HG03095 (cell line): ENCODE data around the gene EPM2A.
"Not testable (repeated sequence)": the region's sequence is repeated elsewhere in the genome, so short reads cannot be mapped to it uniquely, and the experiment has no call there.

Experiments used
- ATAC-seq: cut with Tn5 transposase; IDR thresholded peaks from one replicate; pipeline ENCODE4 v1.9.1; 2021; ENCODE audit warnings: moderate library complexity; ENCODE audit not compliant: unreplicated experiment

Gene EPM2A

DNA sequence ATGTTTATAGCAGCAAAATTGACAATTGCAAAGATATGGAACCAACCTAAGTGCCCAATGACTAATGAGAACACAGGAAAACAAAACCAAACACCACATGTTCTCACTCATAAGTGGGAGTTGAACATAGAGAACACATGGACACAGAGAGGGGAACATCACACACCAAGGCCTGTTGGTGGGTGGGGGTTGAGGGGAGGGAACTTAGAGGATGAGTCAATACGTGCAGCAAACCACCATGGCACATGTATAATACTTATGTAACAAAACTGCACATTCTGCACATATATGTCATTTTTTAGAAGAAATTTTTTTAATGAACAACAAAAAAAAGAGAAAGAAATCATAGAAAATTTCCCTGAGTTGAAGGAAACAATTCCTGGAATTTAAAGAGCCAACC, 3.9 kb downstream of the EPM2A start:
- ATAC-seq: no peak

- ATAC-seq: no peak
Observed at GRCh38 chr6:145729887-145730286, 5.4 kb downstream of the EPM2A start.

GRCh38 chr6:145728444-145729385, 6.6 kb downstream of the EPM2A start:
- no peak for ATAC-seq

DNA sequence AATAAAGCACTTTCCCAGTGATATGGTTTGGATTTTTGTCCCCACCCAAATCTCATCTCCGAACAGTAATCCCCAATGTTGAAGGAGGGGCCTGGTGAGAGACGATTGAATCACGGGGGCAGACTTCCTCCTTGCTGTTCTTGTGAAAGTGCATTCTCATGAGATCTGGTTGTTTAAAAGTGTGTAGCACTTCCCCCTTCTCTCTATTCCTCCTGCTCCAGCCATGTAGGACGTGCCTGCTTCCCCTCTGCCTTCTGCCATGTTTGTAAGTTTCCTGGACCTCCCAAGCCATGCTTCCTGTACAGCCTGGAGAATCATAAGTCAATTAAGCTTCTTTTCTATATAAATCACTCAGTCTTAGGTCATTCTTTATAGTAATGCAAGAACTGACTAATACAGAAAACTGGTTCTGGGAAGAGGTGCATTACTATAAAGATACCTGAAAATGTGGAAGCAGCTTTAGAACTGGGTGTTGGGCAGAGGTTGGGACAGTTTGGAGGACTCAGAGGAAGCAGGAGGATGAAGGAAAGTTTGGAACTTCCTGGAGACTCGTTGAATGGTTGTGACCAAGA, 7.4 kb downstream of the EPM2A start:
- no peak for ATAC-seq

DNA sequence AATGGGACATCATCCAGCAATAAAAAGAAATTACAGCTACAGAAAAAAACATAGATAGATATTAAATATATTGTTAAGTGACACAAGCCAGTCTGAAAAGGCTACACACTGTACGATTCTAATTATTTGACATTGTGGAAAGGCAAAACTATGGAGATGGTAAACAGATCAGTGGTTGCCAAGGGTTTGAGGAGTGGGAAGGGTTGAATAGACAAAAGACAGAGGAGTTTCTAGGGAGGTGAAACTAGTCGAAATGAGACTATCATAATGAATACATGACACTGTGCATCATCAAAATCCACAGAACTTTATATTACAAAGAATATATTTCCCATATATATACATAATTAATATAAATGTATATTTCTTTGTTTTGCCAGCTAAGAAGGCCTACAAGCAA, 9.8 kb downstream of the EPM2A start:
- no peak for ATAC-seq

DNA sequence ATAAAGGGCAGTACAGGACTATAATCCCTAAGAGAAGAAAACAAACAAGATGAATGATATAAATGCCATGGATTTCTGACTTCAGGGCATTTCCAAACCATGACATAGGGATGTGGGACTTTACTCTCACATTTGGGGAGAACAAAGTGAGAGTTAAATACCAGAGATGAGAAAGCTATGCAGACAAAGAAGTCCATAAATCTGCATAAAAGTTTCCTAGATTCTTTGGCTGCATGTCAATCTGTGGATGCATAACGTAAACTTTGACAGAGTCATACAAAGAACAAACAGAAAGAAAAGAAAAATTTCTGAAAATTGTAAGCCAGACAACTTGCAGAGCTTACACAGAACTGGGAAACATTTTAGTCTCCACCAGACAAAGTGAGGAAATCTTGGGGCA, 11.7 kb downstream of the EPM2A start:
- ATAC-seq: no peak

- ATAC-seq: no peak
Observed at GRCh38 chr6:145722190-145722589, 13.1 kb downstream of the EPM2A start.

GRCh38 chr6:145721144-145721543, 14.2 kb downstream of the EPM2A start:
- no peak for ATAC-seq

GRCh38 chr6:145715426-145715825, 19.9 kb downstream of the EPM2A start:
- ATAC-seq: no peak

GRCh38 chr6:145714731-145715130, 20.6 kb downstream of the EPM2A start:
- no peak for ATAC-seq

GRCh38 chr6:145713773-145714172, 21.5 kb downstream of the EPM2A start:
- ATAC-seq: no peak

DNA sequence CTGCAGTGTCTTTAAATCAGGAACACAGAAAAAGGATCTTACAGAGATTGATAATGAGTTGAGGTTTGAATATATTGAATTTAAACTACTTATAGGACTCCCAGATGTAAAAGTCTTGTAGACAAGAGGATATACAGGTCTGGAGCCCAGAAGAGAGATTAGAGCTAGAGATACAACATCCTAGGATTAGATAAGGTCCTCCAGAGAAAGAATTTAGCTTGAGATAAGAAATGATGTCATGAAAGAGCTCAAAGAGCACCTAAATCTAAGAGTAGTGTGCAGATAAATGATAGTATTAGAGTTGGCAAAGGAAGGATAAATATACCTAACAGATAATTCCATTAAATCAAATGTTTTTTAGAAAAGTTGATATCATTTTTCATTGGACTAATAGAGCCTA, 23.9 kb downstream of the EPM2A start:
- no peak for ATAC-seq

DNA sequence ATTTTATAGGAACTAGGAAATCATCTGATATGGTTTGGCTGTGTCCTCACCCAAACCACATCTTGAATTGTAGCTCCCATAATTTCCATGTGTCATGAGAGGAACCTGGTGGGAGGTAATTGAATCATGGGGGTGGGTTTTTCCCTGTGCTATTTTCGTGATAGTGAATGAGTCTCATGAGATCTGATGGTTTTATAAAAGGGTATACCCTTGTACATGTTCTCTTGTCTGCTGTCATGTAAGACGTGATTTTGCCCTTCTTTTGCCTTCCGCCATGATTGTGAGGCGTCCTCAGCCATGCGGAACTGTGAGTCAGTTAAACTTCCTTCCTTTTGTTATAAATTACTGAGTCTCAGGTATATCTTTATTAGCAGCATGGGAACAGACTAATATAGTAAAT, 27.9 kb downstream of the EPM2A start:
- no peak for ATAC-seq

- no peak for ATAC-seq
Observed at GRCh38 chr6:145705561-145705960, 29.8 kb downstream of the EPM2A start.

DNA sequence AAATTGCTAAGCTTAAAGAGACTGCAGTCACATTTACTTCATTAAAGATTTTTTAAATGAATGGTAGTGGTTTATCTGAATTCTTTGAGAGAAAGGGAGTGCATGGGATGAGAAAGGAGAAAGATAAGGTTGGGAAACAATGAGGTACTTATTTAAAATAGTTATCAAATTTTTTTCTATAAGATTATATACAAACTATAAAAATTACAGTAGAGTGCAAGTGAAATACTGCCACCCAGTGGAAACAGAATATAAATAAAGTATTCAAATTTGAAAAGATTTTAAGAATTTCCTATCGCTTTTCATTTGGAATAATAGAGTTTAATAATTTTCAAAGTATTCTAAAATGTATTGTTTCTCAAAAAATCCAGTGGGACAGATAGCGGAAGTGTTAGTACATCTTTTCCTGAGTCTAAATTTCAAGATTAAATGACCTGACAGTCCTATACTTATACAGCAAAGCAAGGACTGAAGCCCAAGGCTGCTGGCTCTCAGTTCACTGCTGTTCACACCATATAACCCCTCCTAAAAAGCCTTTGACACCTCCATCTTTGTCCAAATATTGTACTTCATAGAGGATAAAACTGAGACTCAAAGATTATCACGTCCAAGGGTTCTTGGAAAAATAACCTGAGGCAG, 31.1 kb downstream of the EPM2A start:
- no peak for ATAC-seq

DNA sequence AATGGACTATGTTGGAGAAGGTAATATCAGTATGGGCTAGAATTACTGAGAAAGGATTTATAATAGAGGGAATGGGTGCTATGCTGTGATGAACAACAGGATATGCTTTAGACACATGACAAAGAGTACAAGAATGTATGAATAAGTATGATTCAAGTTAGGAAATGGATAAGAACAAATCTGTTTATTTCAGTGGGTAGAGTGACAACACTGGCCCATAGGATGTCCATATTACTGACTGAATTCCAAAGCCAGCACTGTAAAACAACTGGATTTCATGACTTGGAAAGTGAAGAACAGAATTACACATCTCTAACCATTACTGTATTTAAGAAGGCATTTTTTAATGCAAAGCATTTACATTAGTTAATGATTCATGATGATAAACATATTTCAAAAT, 35.9 kb downstream of the EPM2A start:
- ATAC-seq: no peak

DNA sequence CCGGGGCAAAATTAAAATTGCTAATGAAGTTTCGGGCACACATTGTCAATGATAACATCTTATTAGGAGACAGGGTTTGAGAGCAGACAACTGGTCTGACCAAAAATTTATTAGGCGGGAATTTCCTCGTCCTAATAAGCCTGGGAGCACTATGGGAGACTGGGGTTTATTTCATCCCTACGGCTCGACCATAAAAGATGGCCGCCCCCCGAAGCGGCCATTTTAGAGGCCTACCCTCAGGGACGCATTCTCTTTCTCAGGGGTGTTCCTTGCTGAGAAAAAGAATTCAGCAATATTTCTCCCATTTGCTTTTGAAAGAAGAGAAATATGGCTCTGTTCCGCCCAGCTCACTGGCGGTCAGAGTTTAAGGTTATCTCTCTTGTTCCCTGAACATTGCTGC, 37.9 kb downstream of the EPM2A start:
- ATAC-seq: not testable (repeated sequence)

DNA sequence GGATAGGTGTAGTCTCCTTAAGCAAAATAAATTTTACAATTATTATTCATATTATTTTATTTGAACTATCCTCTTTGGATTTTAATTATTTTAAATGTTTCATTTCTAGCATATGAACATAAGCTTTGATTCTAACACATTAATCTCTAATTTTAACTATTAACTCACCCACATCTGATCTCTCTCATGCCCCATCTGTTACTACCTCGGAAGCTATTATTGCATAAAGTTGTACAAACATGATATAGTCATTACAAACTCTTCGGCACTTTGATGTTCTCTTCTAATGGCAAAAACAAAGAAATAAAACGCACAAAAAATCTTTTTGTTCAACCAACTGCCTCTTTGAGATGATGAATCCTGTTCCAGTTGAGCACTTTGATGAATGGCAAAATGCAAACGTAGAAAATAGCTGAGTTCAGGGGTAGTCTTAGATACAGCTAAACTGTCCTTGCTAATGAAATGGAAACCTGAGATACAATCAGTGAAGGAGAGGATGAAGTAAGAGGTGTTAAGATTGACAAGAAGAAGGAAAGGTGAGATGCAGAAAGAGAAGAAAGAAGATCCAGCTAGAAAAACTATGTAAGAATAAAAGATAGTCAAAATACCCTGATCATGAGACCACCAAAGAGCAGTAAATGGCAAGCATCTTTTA, 41.1 kb downstream of the EPM2A start:
- ATAC-seq: no peak

DNA sequence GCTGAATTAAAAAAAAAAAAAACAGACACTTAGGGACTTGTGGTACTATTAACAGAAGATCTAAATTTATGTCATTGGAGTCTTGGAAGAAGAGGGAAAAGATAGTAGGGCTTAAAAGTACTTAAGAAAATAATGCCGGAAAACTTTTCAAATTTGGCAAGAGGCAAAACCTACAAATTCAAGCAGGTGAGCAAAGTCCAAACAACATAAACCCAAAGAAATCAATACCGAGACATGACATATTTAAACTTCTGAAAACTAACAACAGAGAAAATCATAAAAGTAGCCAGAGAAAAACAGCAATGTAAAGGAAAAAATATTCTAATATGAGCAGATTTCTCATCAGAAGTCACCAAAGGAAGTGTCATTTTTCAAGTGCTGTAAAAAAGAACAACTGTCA, 44.4 kb downstream of the EPM2A start:
- no peak for ATAC-seq

GRCh38 chr6:145689529-145689928, 45.8 kb downstream of the EPM2A start:
- ATAC-seq: no peak

DNA sequence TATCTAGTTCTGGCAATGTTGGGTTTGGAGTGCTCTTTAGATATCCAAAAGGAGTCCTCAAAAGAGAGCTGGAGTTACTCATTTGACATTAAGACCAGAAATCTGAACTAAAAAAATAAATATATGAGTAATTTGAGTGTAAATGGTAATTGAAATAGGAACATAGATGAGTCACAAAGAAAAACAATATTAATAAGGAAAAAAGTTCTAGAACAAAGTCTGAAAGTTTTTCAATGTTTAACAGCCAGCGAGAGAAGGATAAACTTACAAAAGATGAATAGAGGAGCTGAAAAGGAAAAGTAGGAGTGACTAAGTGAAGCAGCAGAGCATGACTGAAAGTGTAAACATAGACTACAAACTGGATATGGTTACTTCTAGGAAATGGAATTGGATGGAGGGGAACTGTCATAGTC, 46.8 kb downstream of the EPM2A start:
- no peak for ATAC-seq

- ATAC-seq: no peak
Observed at GRCh38 chr6:145685932-145686331, 49.4 kb downstream of the EPM2A start.
